ENCODE data around the gene PPP1R13L. TPM values are rescaled to one million over a fixed set of nuclear protein-coding genes. Genes with fewer than 3 reads are reported as not detected.
"Not testable (repeated sequence)": the region's sequence is repeated elsewhere in the genome, so short reads cannot be mapped to it uniquely, and the experiment has no call there.

Gene PPP1R13L
- total RNA-seq, 4 donors from 2014 or later = 257 to 851 (median 501) TPM

DNA sequence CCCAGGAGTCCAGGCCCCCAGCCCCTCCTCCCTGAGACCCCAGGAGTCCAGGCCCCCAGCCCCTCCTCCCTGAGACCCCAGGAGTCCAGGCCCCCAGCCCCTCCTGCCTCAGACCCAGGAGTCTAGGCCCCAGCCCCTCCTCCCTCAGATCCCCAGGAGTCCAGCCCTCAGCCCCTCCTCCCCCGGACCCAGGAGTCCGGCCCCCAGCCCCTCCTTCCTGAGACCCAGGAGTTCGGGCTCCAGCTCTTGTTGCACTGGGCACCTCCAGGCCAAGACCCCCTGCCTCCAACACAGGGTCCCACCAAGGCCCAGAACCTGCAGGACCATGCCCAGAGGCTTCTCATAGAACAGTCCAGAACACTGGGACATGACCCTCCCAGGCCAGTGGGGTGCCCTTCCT is 15.0 kb upstream of the PPP1R13L start:
- WGBS, 2 donors = no CpG with 5 or more reads among the region's 3 CpGs
- DNase-seq (ENCODE audit: low spot score in 2 of 2) = no peak
- no peak for TF ChIP-seq POLR2A (IDR thresholded peaks at IDR 0.05)
- TF ChIP-seq, protein P1, sequence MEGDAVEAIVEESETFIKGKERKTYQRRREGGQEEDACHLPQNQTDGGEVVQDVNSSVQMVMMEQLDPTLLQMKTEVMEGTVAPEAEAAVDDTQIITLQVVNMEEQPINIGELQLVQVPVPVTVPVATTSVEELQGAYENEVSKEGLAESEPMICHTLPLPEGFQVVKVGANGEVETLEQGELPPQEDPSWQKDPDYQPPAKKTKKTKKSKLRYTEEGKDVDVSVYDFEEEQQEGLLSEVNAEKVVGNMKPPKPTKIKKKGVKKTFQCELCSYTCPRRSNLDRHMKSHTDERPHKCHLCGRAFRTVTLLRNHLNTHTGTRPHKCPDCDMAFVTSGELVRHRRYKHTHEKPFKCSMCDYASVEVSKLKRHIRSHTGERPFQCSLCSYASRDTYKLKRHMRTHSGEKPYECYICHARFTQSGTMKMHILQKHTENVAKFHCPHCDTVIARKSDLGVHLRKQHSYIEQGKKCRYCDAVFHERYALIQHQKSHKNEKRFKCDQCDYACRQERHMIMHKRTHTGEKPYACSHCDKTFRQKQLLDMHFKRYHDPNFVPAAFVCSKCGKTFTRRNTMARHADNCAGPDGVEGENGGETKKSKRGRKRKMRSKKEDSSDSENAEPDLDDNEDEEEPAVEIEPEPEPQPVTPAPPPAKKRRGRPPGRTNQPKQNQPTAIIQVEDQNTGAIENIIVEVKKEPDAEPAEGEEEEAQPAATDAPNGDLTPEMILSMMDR (IDR thresholded peaks at IDR 0.05) = no peak
- H3K4me3 ChIP-seq (ENCODE audit: low read depth, poor library complexity, severe bottlenecking) = no peak overlapping the region
- intact Hi-C loops (cut with DNase I; ENCODE audit: low total_unique reads) = no loop called here

DNA sequence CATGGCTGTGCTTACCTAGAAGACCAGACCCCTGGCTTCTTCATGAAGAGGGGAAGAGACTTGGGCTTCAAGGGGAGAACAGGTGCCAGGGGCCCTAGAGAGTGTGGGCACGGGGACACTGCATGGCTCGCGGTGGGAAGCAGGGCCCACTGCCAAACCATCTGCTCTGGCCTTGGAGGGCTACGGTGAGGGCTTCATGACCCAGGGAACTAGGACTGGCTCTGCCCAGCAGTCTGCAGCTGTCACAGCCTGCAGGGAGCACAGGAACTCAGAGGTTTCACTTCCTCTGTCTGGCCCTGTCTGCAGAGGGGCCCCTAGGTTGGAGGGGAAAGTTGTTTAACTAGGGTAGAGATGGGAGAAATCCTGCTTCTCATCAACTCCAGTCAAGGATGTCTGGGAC is 14.5 kb upstream of the PPP1R13L start:
- TF ChIP-seq, protein P1 (IDR thresholded peaks at IDR 0.05) = no peak
- TF ChIP-seq POLR2A (IDR thresholded peaks at IDR 0.05) = no peak
- 65 to 71% methylated on average over 4 of the region's 4 CpGs for WGBS, 2 donors

DNA sequence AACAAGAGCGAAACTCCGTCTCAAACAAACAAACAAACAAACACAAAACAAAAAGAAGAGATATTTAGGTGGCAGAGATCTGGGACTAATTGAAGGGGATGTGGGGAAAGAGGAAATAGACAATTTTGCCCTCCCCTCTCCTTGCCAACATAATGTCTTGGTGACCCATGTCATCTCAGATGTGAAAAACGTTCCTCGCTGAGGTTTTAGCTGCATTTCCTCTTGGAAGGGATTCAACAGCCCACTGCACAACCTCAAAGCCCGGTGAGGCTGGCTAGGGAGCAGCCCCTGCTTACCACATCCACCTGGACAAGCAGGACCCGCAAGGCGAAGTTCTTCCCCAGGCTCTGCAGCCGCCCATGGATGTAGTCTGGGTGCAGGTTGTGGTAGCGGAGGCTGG is 13.9 kb upstream of the PPP1R13L start:
- H3K4me3 ChIP-seq (ENCODE audit: low read depth, poor library complexity, severe bottlenecking) = no peak overlapping the region
- 76 to 77% methylated on average over 9 of the region's 9 CpGs for WGBS, 2 donors
- intact Hi-C loops (cut with DNase I; ENCODE audit: low total_unique reads) = no loop called here
- TF ChIP-seq POLR2A (IDR thresholded peaks at IDR 0.05) = no peak
- TF ChIP-seq, protein P1 (IDR thresholded peaks at IDR 0.05) = no peak
- no peak for DNase-seq (ENCODE audit: low spot score in 2 of 2)

More for the DNA sequence above, 14.5 kb upstream of the PPP1R13L start:
- DNase-seq (ENCODE audit: low spot score in 2 of 2) = no peak
- no peak overlapping the region for H3K4me3 ChIP-seq (ENCODE audit: low read depth, poor library complexity, severe bottlenecking)
- intact Hi-C loops (cut with DNase I; ENCODE audit: low total_unique reads) = no loop called here

DNA sequence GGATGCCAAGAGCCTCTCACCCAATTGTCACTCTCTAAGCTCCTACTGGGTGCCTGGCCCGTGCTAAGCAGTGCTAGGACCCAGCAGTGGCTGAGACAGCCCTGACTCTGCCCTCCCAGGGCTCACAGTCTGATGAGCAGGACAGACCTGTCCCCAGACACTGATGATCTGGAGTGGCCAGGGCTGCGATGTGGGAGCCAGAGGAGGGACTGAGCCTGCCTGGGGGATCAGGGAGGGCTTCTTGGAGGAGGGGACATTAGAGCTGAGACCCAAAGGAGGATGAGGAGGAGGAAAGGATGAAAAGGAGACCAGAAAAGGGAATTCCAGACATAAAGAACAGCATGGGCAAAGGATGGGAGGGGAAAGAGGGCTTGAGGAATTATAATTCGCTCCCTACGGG is 12.3 kb upstream of the PPP1R13L start:
- intact Hi-C loops (cut with DNase I; ENCODE audit: low total_unique reads) = no loop called here

DNA sequence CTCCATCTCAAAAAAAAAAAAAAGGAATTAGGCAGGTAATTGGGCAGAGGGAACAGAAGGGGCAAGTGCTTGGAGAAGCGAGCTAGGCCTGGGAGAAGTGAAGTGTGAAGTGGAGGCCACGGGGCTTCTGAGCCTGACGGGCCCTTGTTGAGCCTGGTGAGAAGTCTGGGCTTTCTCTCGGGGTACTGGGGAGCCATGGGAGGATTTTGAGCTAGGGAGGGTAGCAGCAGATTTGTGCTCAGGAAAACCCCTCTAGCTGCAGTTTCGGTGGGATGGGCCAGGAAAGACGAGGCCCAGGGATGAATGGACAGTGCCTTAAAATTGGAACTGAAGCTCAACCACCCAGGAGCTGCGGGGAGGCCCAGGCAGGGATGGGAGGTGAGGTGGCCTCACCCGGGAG is 9.6 kb upstream of the PPP1R13L start:
- 95 to 97% methylated on average over 8 of the region's 8 CpGs for WGBS, 2 donors
- DNase-seq (ENCODE audit: low spot score in 2 of 2) = no peak
- H3K4me3 ChIP-seq (ENCODE audit: low read depth, poor library complexity, severe bottlenecking) = no peak overlapping the region
- intact Hi-C loops (cut with DNase I; ENCODE audit: low total_unique reads) = no loop called here
- TF ChIP-seq, protein P1 (IDR thresholded peaks at IDR 0.05) = no peak
- TF ChIP-seq POLR2A (IDR thresholded peaks at IDR 0.05) = no peak

More for the DNA sequence above, 12.3 kb upstream of the PPP1R13L start:
- WGBS, 2 donors = 93 to 98% methylated on average over 4 of the region's 4 CpGs
- TF ChIP-seq, protein P1 (IDR thresholded peaks at IDR 0.05) = no peak
- TF ChIP-seq POLR2A (IDR thresholded peaks at IDR 0.05) = no peak
- no peak overlapping the region for H3K4me3 ChIP-seq (ENCODE audit: low read depth, poor library complexity, severe bottlenecking)
- DNase-seq (ENCODE audit: low spot score in 2 of 2) = no peak

DNA sequence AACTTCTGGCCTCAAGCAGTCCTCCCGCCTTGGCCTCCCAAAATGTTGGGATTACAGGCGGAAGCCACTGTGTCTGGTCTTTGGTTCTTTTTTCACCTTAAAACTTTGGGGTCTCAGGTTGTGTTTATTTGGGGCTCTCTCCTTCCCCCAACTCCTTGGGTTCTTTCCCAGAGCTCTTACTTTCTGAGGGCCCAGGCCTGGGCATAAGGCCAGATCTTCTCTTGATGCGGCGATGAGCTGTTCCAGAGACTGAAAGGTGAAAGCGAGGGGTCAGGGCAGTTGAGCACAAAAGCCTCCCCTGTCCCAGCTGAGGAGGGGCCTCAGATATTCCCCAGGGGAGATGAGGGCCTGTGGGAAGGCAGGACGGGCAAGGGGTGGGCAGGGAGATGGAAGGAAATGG is 8.6 kb upstream of the PPP1R13L start:
- intact Hi-C loops (cut with DNase I; ENCODE audit: low total_unique reads) = no loop called here
- WGBS, 2 donors = 93% methylated on average over 6 of the region's 6 CpGs
- TF ChIP-seq POLR2A (IDR thresholded peaks at IDR 0.05) = no peak
- TF ChIP-seq, protein P1 (IDR thresholded peaks at IDR 0.05) = no peak
- H3K4me3 ChIP-seq (ENCODE audit: low read depth, poor library complexity, severe bottlenecking) = no peak overlapping the region
- no peak for DNase-seq (ENCODE audit: low spot score in 2 of 2)

DNA sequence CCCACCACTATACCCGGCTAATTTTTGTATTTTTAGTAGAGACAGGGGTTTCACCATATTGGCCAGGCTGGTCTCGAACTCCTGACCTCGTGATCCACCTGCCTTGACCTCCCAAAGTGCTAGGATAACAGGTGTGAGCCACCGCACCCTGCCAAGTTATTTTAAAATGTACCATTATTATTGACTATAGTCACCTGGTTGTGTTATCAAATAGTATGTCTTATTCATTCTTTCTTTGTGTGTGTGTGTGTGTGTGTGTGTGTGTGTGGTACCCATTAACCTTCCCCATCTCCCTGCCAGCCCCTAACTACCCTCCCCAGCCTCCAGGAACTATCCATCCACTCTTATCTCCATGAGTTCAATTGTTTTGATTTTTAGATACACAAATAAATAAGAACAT is 5.5 kb upstream of the PPP1R13L start:
- DNase-seq (ENCODE audit: low spot score in 2 of 2); H3K4me3 ChIP-seq (ENCODE audit: low read depth, poor library complexity, severe bottlenecking); intact Hi-C loops (cut with DNase I; ENCODE audit: low total_unique reads): not testable (repeated sequence)
- WGBS, 2 donors = 96% methylated on average over 4 of the region's 4 CpGs
